GM23338 (cell line): Measurements from ENCODE around the gene PSMG1. TPM values are rescaled to one million over a fixed set of nuclear protein-coding genes. Genes with fewer than 3 reads are reported as not detected.

ENCODE experiments used
- ATAC-seq: fragments of 200-7000 bp; cut with Tn5 transposase; 3 replicates; pipeline ENCODE4 v1.9.1; 2020
- DNase-seq: peaks from one replicate; pipeline ENCODE4 v3.0.0-alpha.2; 2015; ENCODE audit warnings: low spot score
- H2AFZ ChIP-seq: fragments of 200-600 bp; sonication (generic); 2 replicates; pipeline ENCODE4 v1.8.0; 2016; ENCODE audit warnings: antibody characterized with exemption, mild to moderate bottlenecking, moderate library complexity
- H3F3A ChIP-seq: fragments of 200-600 bp; sonication (generic); replicated peaks from 2 replicates; pipeline ENCODE4 v1.8.0; 2017; ENCODE audit warnings: antibody characterized with exemption, mixed run types, low read depth
- H3K27ac ChIP-seq: fragments of 200-600 bp; sonication (generic); 2 replicates; pipeline ENCODE4 v1.6.1; 2016; ENCODE audit warnings: low read depth
- H3K27me3 ChIP-seq: fragments of 200-600 bp; sonication (generic); 2 replicates; pipeline ENCODE4 v1.8.0; 2016; ENCODE audit warnings: mild to moderate bottlenecking, mixed run types, moderate library complexity; ENCODE audit not compliant: insufficient read depth
- H3K36me3 ChIP-seq: fragments of 200-600 bp; sonication (generic); 2 replicates; pipeline ENCODE4 v1.8.0; 2016; ENCODE audit warnings: mild to moderate bottlenecking; ENCODE audit not compliant: insufficient read depth
- H3K4me1 ChIP-seq: fragments of 200-600 bp; sonication (generic); 2 replicates; pipeline ENCODE4 v1.8.0; 2016; ENCODE audit warnings: mild to moderate bottlenecking, moderate library complexity; ENCODE audit not compliant: insufficient read depth
- H3K4me2 ChIP-seq: fragments of 200-600 bp; sonication (generic); 2 replicates; pipeline ENCODE4 v1.7.1; 2017; ENCODE audit warnings: mixed run types
- H3K4me3 ChIP-seq: fragments of 200-600 bp; sonication (generic); 2 replicates; pipeline ENCODE4 v1.6.1; 2016; ENCODE audit warnings: mixed run types
- H3K79me2 ChIP-seq: fragments of 200-600 bp; sonication (generic); replicated peaks from 2 replicates; pipeline ENCODE4 v1.8.0; 2017; ENCODE audit warnings: mild to moderate bottlenecking; ENCODE audit not compliant: insufficient read depth
- H3K9me2 ChIP-seq: fragments of 200-600 bp; sonication (generic); 2 replicates; pipeline ENCODE4 v1.8.0; 2017; ENCODE audit not compliant: insufficient read depth
- H4K20me1 ChIP-seq: fragments of 200-600 bp; sonication (generic); replicated peaks from 2 replicates; pipeline ENCODE4 v1.8.0; 2017; ENCODE audit warnings: mild to moderate bottlenecking; ENCODE audit not compliant: insufficient read depth
- H3K27ac Mint-ChIP-seq: 2 replicates; pipeline ENCODE4 v1.8.0; 2020; ENCODE audit warnings: inconsistent platforms, mild to moderate bottlenecking, moderate library complexity, mixed read lengths
- H3K27me3 Mint-ChIP-seq: 3 replicates; pipeline ENCODE4 v1.8.0; 2022; ENCODE audit warnings: low read depth, mild to moderate bottlenecking, moderate library complexity, mixed read lengths, inconsistent platforms; ENCODE audit not compliant: insufficient read depth, poor library complexity
- H3K36me3 Mint-ChIP-seq: 3 replicates; pipeline ENCODE4 v1.8.0; 2021; ENCODE audit warnings: low read depth, mild to moderate bottlenecking, inconsistent platforms, moderate library complexity, mixed read lengths
- H3K4me1 Mint-ChIP-seq: 3 replicates; pipeline ENCODE4 v1.8.0; 2020; ENCODE audit warnings: mild to moderate bottlenecking, inconsistent platforms, mixed read lengths
- H3K4me3 Mint-ChIP-seq: 3 replicates; pipeline ENCODE4 v1.8.0; 2021; ENCODE audit warnings: moderate library complexity, mild to moderate bottlenecking, inconsistent platforms, mixed read lengths
- H3K9me3 Mint-ChIP-seq: 3 replicates; pipeline ENCODE4 v1.8.0; 2020; ENCODE audit warnings: moderate library complexity, mild to moderate bottlenecking, inconsistent platforms, mixed read lengths
- CREB1 ChIP-seq: fragments of 250-450 bp; sonication (Bioruptor Pico); IDR thresholded peaks from 2 replicates; pipeline ENCODE4 v1.5.0; 2020; ENCODE audit warnings: low read depth, mild to moderate bottlenecking, moderate library complexity
- EZH2 ChIP-seq: fragments of 200-600 bp; sonication (generic); IDR thresholded peaks from one replicate; pipeline ENCODE4 v1.8.0; 2017; ENCODE audit warnings: antibody characterized with exemption, mild to moderate bottlenecking, low read depth; ENCODE audit not compliant: unreplicated experiment
- EZH2phosphoT487 ChIP-seq: fragments of 200-600 bp; sonication (generic); IDR thresholded peaks from one replicate; pipeline ENCODE4 v1.8.1; 2018; ENCODE audit warnings: antibody characterized with exemption; ENCODE audit not compliant: unreplicated experiment
- JUNB ChIP-seq: IDR thresholded peaks from one replicate; pipeline ENCODE4 v1.6.1; 2016; ENCODE audit warnings: antibody characterized with exemption; ENCODE audit not compliant: unreplicated experiment
- NANOG ChIP-seq: IDR thresholded peaks from 2 replicates; pipeline ENCODE4 v1.6.1; 2016; ENCODE audit warnings: antibody characterized with exemption, borderline replicate concordance
- ZNF331 ChIP-seq: fragments of 250-450 bp; sonication (Bioruptor Pico); IDR thresholded peaks from 2 replicates; pipeline ENCODE4 v1.5.0; 2020; ENCODE audit warnings: low read depth, mild to moderate bottlenecking, moderate library complexity
- polyA plus RNA-seq: library from polyadenylated mRNA; unstranded; fragments of >200 nt; fragmentation: Nextera tagmentation; extraction: Ambion mirVana; gene quantifications from 2 replicates; pipeline ENCODE4 v1.2.1, GENCODE V29; 2016
- total RNA-seq: library from RNA; depleted of rRNA; stranded (reverse); fragments of >200 nt; shearing (Covaris generic); gene quantifications from 2 replicates; pipeline ENCODE4 v1.2.3, GENCODE V29; 2014
- TF ChIP-seq, protein P1 (sequence below): fragments of 250-450 bp; sonication (Bioruptor Pico); IDR thresholded peaks from 2 replicates; pipeline ENCODE4 v1.5.0; 2020; ENCODE audit warnings: mild to moderate bottlenecking, moderate library complexity
- TF ChIP-seq, protein P2 (sequence below): IDR thresholded peaks from 2 replicates; pipeline ENCODE4 v1.6.1; 2016; ENCODE audit warnings: antibody characterized with exemption
- TF ChIP-seq, protein P3 (sequence below): IDR thresholded peaks from one replicate; pipeline ENCODE4 v1.6.1; 2018; ENCODE audit warnings: antibody characterized with exemption; ENCODE audit not compliant: unreplicated experiment
- TF ChIP-seq, protein P4 (sequence below), 2 experiments: fragments of 200-600 bp in 1 of 2; sonication (generic) in 1 of 2; conservative IDR thresholded peaks; 2 replicates each; pipeline versions ENCODE4 v1.5.1 to v1.6.1; 2016 to 2017; ENCODE audit warnings: antibody characterized with exemption in 2 of 2, low read depth in 2 of 2, mild to moderate bottlenecking in 2 of 2, moderate library complexity in 1 of 2

PSMG1 gene
- total and polyA plus RNA-seq, 2 experiments from 2014 or later = 78.4 to 158 TPM

DNA sequence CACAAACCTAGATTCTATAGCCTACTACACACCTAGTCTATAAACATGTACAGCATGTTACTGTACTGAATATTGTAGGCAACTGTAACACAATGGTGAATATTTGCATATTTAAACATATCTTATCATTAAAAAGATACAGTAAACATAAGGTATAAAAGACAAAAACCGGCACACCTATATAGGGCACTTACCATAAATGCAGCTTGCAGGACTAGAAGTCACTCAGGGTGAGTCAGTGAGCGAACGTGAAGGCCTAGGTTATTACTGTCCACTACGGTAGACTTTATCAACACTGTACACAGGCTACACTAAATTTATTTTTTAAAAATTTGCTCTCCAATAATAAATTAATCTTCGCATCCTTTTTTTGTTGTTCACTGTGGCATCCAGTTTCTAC, 13.3 kb downstream of the PSMG1 start (continued):
- TF ChIP-seq, protein P1, sequence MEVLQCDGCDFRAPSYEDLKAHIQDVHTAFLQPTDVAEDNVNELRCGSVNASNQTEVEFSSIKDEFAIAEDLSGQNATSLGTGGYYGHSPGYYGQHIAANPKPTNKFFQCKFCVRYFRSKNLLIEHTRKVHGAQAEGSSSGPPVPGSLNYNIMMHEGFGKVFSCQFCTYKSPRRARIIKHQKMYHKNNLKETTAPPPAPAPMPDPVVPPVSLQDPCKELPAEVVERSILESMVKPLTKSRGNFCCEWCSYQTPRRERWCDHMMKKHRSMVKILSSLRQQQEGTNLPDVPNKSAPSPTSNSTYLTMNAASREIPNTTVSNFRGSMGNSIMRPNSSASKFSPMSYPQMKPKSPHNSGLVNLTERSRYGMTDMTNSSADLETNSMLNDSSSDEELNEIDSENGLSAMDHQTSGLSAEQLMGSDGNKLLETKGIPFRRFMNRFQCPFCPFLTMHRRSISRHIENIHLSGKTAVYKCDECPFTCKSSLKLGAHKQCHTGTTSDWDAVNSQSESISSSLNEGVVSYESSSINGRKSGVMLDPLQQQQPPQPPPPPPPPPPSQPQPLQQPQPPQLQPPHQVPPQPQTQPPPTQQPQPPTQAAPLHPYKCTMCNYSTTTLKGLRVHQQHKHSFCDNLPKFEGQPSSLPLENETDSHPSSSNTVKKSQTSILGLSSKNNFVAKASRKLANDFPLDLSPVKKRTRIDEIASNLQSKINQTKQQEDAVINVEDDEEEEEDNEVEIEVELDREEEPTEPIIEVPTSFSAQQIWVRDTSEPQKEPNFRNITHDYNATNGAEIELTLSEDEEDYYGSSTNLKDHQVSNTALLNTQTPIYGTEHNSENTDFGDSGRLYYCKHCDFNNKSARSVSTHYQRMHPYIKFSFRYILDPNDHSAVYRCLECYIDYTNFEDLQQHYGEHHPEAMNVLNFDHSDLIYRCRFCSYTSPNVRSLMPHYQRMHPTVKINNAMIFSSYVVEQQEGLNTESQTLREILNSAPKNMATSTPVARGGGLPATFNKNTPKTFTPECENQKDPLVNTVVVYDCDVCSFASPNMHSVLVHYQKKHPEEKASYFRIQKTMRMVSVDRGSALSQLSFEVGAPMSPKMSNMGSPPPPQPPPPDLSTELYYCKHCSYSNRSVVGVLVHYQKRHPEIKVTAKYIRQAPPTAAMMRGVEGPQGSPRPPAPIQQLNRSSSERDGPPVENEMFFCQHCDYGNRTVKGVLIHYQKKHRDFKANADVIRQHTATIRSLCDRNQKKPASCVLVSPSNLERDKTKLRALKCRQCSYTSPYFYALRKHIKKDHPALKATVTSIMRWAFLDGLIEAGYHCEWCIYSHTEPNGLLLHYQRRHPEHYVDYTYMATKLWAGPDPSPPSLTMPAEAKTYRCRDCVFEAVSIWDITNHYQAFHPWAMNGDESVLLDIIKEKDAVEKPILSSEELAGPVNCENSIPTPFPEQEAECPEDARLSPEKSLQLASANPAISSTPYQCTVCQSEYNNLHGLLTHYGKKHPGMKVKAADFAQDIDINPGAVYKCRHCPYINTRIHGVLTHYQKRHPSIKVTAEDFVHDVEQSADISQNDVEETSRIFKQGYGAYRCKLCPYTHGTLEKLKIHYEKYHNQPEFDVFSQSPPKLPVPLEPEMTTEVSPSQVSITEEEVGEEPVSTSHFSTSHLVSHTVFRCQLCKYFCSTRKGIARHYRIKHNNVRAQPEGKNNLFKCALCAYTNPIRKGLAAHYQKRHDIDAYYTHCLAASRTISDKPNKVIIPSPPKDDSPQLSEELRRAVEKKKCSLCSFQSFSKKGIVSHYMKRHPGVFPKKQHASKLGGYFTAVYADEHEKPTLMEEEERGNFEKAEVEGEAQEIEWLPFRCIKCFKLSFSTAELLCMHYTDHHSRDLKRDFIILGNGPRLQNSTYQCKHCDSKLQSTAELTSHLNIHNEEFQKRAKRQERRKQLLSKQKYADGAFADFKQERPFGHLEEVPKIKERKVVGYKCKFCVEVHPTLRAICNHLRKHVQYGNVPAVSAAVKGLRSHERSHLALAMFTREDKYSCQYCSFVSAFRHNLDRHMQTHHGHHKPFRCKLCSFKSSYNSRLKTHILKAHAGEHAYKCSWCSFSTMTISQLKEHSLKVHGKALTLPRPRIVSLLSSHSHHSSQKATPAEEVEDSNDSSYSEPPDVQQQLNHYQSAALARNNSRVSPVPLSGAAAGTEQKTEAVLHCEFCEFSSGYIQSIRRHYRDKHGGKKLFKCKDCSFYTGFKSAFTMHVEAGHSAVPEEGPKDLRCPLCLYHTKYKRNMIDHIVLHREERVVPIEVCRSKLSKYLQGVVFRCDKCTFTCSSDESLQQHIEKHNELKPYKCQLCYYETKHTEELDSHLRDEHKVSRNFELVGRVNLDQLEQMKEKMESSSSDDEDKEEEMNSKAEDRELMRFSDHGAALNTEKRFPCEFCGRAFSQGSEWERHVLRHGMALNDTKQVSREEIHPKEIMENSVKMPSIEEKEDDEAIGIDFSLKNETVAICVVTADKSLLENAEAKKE = no peak
- TF ChIP-seq, protein P2, sequence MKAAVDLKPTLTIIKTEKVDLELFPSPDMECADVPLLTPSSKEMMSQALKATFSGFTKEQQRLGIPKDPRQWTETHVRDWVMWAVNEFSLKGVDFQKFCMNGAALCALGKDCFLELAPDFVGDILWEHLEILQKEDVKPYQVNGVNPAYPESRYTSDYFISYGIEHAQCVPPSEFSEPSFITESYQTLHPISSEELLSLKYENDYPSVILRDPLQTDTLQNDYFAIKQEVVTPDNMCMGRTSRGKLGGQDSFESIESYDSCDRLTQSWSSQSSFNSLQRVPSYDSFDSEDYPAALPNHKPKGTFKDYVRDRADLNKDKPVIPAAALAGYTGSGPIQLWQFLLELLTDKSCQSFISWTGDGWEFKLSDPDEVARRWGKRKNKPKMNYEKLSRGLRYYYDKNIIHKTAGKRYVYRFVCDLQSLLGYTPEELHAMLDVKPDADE = no peak
- TF ChIP-seq ZNF331 (CRISPR knock-in tag) (no peak), EZH2 (no peak), EZH2phosphoT487 (no peak)

DNA sequence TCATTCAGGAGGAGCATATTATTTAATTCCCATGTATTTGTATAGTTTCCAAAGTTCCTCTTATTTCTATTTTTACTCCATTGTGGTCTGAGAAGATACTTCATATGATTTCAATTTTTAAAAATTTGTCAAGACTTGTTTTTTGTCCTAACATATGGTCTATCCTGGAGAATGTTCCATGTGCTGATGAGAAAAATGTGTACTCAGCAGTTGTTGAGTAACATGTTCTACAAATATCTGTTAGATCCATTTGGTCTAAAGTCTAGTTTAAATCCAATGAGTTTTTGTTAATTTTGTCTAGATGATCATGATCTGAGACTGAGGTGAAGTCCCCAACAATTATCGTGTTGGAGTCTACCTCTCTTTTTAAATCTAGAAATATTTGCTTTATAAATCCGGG, 14.5 kb downstream of the PSMG1 start:
- TF ChIP-seq JUNB (no peak), NANOG (no peak), CREB1 (CRISPR knock-in tag) (no peak)
- TF ChIP-seq, protein P3, sequence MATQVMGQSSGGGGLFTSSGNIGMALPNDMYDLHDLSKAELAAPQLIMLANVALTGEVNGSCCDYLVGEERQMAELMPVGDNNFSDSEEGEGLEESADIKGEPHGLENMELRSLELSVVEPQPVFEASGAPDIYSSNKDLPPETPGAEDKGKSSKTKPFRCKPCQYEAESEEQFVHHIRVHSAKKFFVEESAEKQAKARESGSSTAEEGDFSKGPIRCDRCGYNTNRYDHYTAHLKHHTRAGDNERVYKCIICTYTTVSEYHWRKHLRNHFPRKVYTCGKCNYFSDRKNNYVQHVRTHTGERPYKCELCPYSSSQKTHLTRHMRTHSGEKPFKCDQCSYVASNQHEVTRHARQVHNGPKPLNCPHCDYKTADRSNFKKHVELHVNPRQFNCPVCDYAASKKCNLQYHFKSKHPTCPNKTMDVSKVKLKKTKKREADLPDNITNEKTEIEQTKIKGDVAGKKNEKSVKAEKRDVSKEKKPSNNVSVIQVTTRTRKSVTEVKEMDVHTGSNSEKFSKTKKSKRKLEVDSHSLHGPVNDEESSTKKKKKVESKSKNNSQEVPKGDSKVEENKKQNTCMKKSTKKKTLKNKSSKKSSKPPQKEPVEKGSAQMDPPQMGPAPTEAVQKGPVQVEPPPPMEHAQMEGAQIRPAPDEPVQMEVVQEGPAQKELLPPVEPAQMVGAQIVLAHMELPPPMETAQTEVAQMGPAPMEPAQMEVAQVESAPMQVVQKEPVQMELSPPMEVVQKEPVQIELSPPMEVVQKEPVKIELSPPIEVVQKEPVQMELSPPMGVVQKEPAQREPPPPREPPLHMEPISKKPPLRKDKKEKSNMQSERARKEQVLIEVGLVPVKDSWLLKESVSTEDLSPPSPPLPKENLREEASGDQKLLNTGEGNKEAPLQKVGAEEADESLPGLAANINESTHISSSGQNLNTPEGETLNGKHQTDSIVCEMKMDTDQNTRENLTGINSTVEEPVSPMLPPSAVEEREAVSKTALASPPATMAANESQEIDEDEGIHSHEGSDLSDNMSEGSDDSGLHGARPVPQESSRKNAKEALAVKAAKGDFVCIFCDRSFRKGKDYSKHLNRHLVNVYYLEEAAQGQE = no peak
- TF ChIP-seq, protein P4, sequence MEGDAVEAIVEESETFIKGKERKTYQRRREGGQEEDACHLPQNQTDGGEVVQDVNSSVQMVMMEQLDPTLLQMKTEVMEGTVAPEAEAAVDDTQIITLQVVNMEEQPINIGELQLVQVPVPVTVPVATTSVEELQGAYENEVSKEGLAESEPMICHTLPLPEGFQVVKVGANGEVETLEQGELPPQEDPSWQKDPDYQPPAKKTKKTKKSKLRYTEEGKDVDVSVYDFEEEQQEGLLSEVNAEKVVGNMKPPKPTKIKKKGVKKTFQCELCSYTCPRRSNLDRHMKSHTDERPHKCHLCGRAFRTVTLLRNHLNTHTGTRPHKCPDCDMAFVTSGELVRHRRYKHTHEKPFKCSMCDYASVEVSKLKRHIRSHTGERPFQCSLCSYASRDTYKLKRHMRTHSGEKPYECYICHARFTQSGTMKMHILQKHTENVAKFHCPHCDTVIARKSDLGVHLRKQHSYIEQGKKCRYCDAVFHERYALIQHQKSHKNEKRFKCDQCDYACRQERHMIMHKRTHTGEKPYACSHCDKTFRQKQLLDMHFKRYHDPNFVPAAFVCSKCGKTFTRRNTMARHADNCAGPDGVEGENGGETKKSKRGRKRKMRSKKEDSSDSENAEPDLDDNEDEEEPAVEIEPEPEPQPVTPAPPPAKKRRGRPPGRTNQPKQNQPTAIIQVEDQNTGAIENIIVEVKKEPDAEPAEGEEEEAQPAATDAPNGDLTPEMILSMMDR (conservative IDR thresholded peaks at IDR 0.05; ENCODE audit: low read depth in 2 of 2) = no peak
- Histone ChIP-seq H3F3A (no peaks in the 10 kb centered on the region), H3K79me2 (no peaks in the 10 kb centered on the region), H3K4me1 (no peaks in the 10 kb centered on the region), H4K20me1 (no peaks in the 10 kb centered on the region; the same call in none of the 2 replicates), H3K36me3 (peaks cover 4% of the 10 kb centered on the region; the same call in 1 of the 2 replicates), H3K9me2 (no peaks in the 10 kb centered on the region), H2AFZ (no peak overlapping the region), H3K27ac (no peak overlapping the region), H3K4me3 (no peak overlapping the region), H3K4me2 (no peak overlapping the region), H3K27me3 (no peaks in the 10 kb centered on the region)
- no peak for ATAC-seq
- H3K9me3 Mint-ChIP-seq = peaks cover 28% of the 10 kb centered on the region
- H3K4me1 Mint-ChIP-seq = no peaks in the 10 kb centered on the region
- H3K36me3 Mint-ChIP-seq = peaks cover 67% of the 10 kb centered on the region
- no peak overlapping the region for H3K27ac Mint-ChIP-seq
- H3K27me3 Mint-ChIP-seq = no peaks in the 10 kb centered on the region
- no peak overlapping the region for H3K4me3 Mint-ChIP-seq
- no peak for DNase-seq
